ENCODE data around the gene SPACA9.

The SPACA9 gene

GRCh38 chr9:132864691-132865090 lies 14.0 kb upstream of the SPACA9 start:
- FAIRE-seq (no peak), DNase-seq (ENCODE audit: insufficient read length) (no peak)
- TF ChIP-seq POLR2A (IDR thresholded peaks at IDR 0.05; ENCODE audit: low read depth, low read length): no peak
- no peak for TF ChIP-seq TAF1 (IDR thresholded peaks at IDR 0.05; ENCODE audit: borderline replicate concordance, low read depth, low read length)
- no peak for TF ChIP-seq POLR2AphosphoS5 (IDR thresholded peaks at IDR 0.05; ENCODE audit: low read depth, low read length)

GRCh38 chr9:132866898-132867297 lies 11.8 kb upstream of the SPACA9 start:
- DNase-seq (ENCODE audit: insufficient read length): no peak
- TF ChIP-seq TAF1 (IDR thresholded peaks at IDR 0.05; ENCODE audit: borderline replicate concordance, low read depth, low read length) (no peak), POLR2AphosphoS5 (IDR thresholded peaks at IDR 0.05; ENCODE audit: low read depth, low read length) (no peak), POLR2A (IDR thresholded peaks at IDR 0.05; ENCODE audit: low read depth, low read length) (no peak)
- FAIRE-seq: no peak

GRCh38 chr9:132869266-132869665 lies 9.4 kb upstream of the SPACA9 start:
- no peak for TF ChIP-seq TAF1 (IDR thresholded peaks at IDR 0.05; ENCODE audit: borderline replicate concordance, low read depth, low read length)
- TF ChIP-seq POLR2AphosphoS5 (IDR thresholded peaks at IDR 0.05; ENCODE audit: low read depth, low read length): no peak
- TF ChIP-seq POLR2A (IDR thresholded peaks at IDR 0.05; ENCODE audit: low read depth, low read length): no peak
- DNase-seq (ENCODE audit: insufficient read length) (no peak), FAIRE-seq (no peak)

- FAIRE-seq (no peak), DNase-seq (ENCODE audit: insufficient read length) (no peak)
- no peak for TF ChIP-seq POLR2A (IDR thresholded peaks at IDR 0.05; ENCODE audit: low read depth, low read length)
- TF ChIP-seq POLR2AphosphoS5 (IDR thresholded peaks at IDR 0.05; ENCODE audit: low read depth, low read length): no peak
- no peak for TF ChIP-seq TAF1 (IDR thresholded peaks at IDR 0.05; ENCODE audit: borderline replicate concordance, low read depth, low read length)
Observed at GRCh38 chr9:132873403-132873802, 5.3 kb upstream of the SPACA9 start.

GRCh38 chr9:132875159-132875558 lies 3.5 kb upstream of the SPACA9 start:
- DNase-seq (ENCODE audit: insufficient read length) (no peak), FAIRE-seq (no peak)
- TF ChIP-seq POLR2AphosphoS5 (IDR thresholded peaks at IDR 0.05; ENCODE audit: low read depth, low read length) (no peak), TAF1 (IDR thresholded peaks at IDR 0.05; ENCODE audit: borderline replicate concordance, low read depth, low read length) (no peak), POLR2A (IDR thresholded peaks at IDR 0.05; ENCODE audit: low read depth, low read length) (no peak)

GRCh38 chr9:132876849-132877248 lies 1.8 kb upstream of the SPACA9 start:
- TF ChIP-seq POLR2AphosphoS5 (IDR thresholded peaks at IDR 0.05; ENCODE audit: low read depth, low read length): no peak
- DNase-seq (ENCODE audit: insufficient read length): no peak

GRCh38 chr9:132877458-132877823 lies 1.3 kb upstream of the SPACA9 start:
- TF ChIP-seq TAF1 (IDR thresholded peaks at IDR 0.05; ENCODE audit: borderline replicate concordance, low read depth, low read length) (no peak), POLR2A (IDR thresholded peaks at IDR 0.05; ENCODE audit: low read depth, low read length) (no peak), POLR2AphosphoS5 (IDR thresholded peaks at IDR 0.05; ENCODE audit: low read depth, low read length) (no peak)
- FAIRE-seq (no peak), DNase-seq (ENCODE audit: insufficient read length) (no peak)

More at GRCh38 chr9:132876849-132877248, 1.8 kb upstream of the SPACA9 start:
- no peak for FAIRE-seq

GRCh38 chr9:132877824-132878694 lies 639 bp upstream of the SPACA9 start, which contains the start of gene AK8:
AK8 (minus strand) TSS chr9:132878284; CDS start chr9:132878255, 29 bp downstream.
- FAIRE-seq (peak; percentile 98), DNase-seq (ENCODE audit: insufficient read length) (peak; percentile 97)
- TF ChIP-seq TAF1 (IDR thresholded peaks at IDR 0.05; ENCODE audit: borderline replicate concordance, low read depth, low read length) (no peak), POLR2AphosphoS5 (IDR thresholded peaks at IDR 0.05; ENCODE audit: low read depth, low read length) (no peak), POLR2A (IDR thresholded peaks at IDR 0.05; ENCODE audit: low read depth, low read length) (no peak; the same call in 1 of the 2 replicates)

GRCh38 chr9:132879457-132880323 lies 992 bp downstream of the SPACA9 start:
- no peak for DNase-seq (ENCODE audit: insufficient read length)
- TF ChIP-seq POLR2AphosphoS5 (IDR thresholded peaks at IDR 0.05; ENCODE audit: low read depth, low read length) (no peak), TAF1 (IDR thresholded peaks at IDR 0.05; ENCODE audit: borderline replicate concordance, low read depth, low read length) (no peak), POLR2A (IDR thresholded peaks at IDR 0.05; ENCODE audit: low read depth, low read length) (no peak)
- no peak for FAIRE-seq

GRCh38 chr9:132880324-132880661 lies 1.6 kb downstream of the SPACA9 start:
- DNase-seq (ENCODE audit: insufficient read length): no peak
- no peak for FAIRE-seq
- TF ChIP-seq POLR2A (IDR thresholded peaks at IDR 0.05; ENCODE audit: low read depth, low read length) (no peak), POLR2AphosphoS5 (IDR thresholded peaks at IDR 0.05; ENCODE audit: low read depth, low read length) (no peak), TAF1 (IDR thresholded peaks at IDR 0.05; ENCODE audit: borderline replicate concordance, low read depth, low read length) (no peak)

GRCh38 chr9:132881826-132882225 lies 3.1 kb downstream of the SPACA9 start:
- FAIRE-seq (no peak), DNase-seq (ENCODE audit: insufficient read length) (no peak)
- TF ChIP-seq POLR2AphosphoS5 (IDR thresholded peaks at IDR 0.05; ENCODE audit: low read depth, low read length) (no peak), TAF1 (IDR thresholded peaks at IDR 0.05; ENCODE audit: borderline replicate concordance, low read depth, low read length) (no peak), POLR2A (IDR thresholded peaks at IDR 0.05; ENCODE audit: low read depth, low read length) (no peak)
